ENCODE data around the gene MBD3L2B. TPM values are rescaled to one million over a fixed set of nuclear protein-coding genes. Genes with fewer than 3 reads are reported as not detected.

The MBD3L2B gene
- total and polyA plus RNA-seq, 2 experiments from 2014 or later: not detected

GRCh38 chr19:6979399-6979798 is 41.8 kb downstream of the MBD3L2B start:
- Histone ChIP-seq H3K79me2 (replicated peaks; ENCODE audit: insufficient read depth) (no peaks in the 10 kb centered on the region), H4K20me1 (replicated peaks; ENCODE audit: insufficient read depth) (no peaks in the 10 kb centered on the region), H3K36me3 (ENCODE audit: insufficient read depth) (no peaks in the 10 kb centered on the region; the same call in 1 of the 2 replicates), H3F3A (replicated peaks; ENCODE audit: low read depth) (no peaks in the 10 kb centered on the region), H3K27ac (ENCODE audit: low read depth) (no peak overlapping the region), H3K4me1 (ENCODE audit: insufficient read depth) (no peaks in the 10 kb centered on the region), H2AFZ (no peak overlapping the region), H3K4me3 (no peak overlapping the region), H3K27me3 (ENCODE audit: insufficient read depth) (no peaks in the 10 kb centered on the region), H3K9me2 (ENCODE audit: insufficient read depth) (no peaks in the 10 kb centered on the region), H3K4me2 (no peak overlapping the region)
- peaks cover 3% of the 10 kb centered on the region for H3K27me3 Mint-ChIP-seq (ENCODE audit: insufficient read depth, low read depth, poor library complexity)
- ATAC-seq: no peak
- TF ChIP-seq ZNF331 (CRISPR knock-in tag; IDR thresholded peaks at IDR 0.05; ENCODE audit: low read depth) (no peak), JUNB (IDR thresholded peaks at IDR 0.05; ENCODE audit: unreplicated experiment) (no peak), EZH2 (IDR thresholded peaks at IDR 0.05; ENCODE audit: low read depth, unreplicated experiment) (no peak), ZNF114 (CRISPR knock-in tag; IDR thresholded peaks at IDR 0.05) (no peak), STAT1 (IDR thresholded peaks at IDR 0.05; ENCODE audit: unreplicated experiment) (no peak), REST (IDR thresholded peaks at IDR 0.05; ENCODE audit: unreplicated experiment) (no peak), CREB1 (CRISPR knock-in tag; IDR thresholded peaks at IDR 0.05; ENCODE audit: low read depth) (no peak), NANOG (IDR thresholded peaks at IDR 0.05; ENCODE audit: borderline replicate concordance) (no peak)
- TF ChIP-seq, protein P1, sequence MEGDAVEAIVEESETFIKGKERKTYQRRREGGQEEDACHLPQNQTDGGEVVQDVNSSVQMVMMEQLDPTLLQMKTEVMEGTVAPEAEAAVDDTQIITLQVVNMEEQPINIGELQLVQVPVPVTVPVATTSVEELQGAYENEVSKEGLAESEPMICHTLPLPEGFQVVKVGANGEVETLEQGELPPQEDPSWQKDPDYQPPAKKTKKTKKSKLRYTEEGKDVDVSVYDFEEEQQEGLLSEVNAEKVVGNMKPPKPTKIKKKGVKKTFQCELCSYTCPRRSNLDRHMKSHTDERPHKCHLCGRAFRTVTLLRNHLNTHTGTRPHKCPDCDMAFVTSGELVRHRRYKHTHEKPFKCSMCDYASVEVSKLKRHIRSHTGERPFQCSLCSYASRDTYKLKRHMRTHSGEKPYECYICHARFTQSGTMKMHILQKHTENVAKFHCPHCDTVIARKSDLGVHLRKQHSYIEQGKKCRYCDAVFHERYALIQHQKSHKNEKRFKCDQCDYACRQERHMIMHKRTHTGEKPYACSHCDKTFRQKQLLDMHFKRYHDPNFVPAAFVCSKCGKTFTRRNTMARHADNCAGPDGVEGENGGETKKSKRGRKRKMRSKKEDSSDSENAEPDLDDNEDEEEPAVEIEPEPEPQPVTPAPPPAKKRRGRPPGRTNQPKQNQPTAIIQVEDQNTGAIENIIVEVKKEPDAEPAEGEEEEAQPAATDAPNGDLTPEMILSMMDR (conservative IDR thresholded peaks at IDR 0.05; ENCODE audit: low read depth in 2 of 2): no peak
- TF ChIP-seq, protein P2, sequence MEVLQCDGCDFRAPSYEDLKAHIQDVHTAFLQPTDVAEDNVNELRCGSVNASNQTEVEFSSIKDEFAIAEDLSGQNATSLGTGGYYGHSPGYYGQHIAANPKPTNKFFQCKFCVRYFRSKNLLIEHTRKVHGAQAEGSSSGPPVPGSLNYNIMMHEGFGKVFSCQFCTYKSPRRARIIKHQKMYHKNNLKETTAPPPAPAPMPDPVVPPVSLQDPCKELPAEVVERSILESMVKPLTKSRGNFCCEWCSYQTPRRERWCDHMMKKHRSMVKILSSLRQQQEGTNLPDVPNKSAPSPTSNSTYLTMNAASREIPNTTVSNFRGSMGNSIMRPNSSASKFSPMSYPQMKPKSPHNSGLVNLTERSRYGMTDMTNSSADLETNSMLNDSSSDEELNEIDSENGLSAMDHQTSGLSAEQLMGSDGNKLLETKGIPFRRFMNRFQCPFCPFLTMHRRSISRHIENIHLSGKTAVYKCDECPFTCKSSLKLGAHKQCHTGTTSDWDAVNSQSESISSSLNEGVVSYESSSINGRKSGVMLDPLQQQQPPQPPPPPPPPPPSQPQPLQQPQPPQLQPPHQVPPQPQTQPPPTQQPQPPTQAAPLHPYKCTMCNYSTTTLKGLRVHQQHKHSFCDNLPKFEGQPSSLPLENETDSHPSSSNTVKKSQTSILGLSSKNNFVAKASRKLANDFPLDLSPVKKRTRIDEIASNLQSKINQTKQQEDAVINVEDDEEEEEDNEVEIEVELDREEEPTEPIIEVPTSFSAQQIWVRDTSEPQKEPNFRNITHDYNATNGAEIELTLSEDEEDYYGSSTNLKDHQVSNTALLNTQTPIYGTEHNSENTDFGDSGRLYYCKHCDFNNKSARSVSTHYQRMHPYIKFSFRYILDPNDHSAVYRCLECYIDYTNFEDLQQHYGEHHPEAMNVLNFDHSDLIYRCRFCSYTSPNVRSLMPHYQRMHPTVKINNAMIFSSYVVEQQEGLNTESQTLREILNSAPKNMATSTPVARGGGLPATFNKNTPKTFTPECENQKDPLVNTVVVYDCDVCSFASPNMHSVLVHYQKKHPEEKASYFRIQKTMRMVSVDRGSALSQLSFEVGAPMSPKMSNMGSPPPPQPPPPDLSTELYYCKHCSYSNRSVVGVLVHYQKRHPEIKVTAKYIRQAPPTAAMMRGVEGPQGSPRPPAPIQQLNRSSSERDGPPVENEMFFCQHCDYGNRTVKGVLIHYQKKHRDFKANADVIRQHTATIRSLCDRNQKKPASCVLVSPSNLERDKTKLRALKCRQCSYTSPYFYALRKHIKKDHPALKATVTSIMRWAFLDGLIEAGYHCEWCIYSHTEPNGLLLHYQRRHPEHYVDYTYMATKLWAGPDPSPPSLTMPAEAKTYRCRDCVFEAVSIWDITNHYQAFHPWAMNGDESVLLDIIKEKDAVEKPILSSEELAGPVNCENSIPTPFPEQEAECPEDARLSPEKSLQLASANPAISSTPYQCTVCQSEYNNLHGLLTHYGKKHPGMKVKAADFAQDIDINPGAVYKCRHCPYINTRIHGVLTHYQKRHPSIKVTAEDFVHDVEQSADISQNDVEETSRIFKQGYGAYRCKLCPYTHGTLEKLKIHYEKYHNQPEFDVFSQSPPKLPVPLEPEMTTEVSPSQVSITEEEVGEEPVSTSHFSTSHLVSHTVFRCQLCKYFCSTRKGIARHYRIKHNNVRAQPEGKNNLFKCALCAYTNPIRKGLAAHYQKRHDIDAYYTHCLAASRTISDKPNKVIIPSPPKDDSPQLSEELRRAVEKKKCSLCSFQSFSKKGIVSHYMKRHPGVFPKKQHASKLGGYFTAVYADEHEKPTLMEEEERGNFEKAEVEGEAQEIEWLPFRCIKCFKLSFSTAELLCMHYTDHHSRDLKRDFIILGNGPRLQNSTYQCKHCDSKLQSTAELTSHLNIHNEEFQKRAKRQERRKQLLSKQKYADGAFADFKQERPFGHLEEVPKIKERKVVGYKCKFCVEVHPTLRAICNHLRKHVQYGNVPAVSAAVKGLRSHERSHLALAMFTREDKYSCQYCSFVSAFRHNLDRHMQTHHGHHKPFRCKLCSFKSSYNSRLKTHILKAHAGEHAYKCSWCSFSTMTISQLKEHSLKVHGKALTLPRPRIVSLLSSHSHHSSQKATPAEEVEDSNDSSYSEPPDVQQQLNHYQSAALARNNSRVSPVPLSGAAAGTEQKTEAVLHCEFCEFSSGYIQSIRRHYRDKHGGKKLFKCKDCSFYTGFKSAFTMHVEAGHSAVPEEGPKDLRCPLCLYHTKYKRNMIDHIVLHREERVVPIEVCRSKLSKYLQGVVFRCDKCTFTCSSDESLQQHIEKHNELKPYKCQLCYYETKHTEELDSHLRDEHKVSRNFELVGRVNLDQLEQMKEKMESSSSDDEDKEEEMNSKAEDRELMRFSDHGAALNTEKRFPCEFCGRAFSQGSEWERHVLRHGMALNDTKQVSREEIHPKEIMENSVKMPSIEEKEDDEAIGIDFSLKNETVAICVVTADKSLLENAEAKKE (CRISPR knock-in tag; IDR thresholded peaks at IDR 0.05): no peak
- H3K27ac Mint-ChIP-seq: no peak overlapping the region
- DNase-seq (ENCODE audit: low spot score): no peak
- H3K4me3 Mint-ChIP-seq: no peak overlapping the region
- H3K9me3 Mint-ChIP-seq: peaks cover 98% of the 10 kb centered on the region
- peaks cover 26% of the 10 kb centered on the region; the same call in 2 of the 3 replicates for H3K36me3 Mint-ChIP-seq (ENCODE audit: low read depth)
- no peaks in the 10 kb centered on the region for H3K4me1 Mint-ChIP-seq
